SK-N-SH treated with all-trans-retinoic acid at 6 μM for 48 hours (cell line): ENCODE data around the gene GAS2L3.

Experiments
- ATAC-seq: fragments of 200-7000 bp; cut with Tn5 transposase; 3 replicates; pipeline ENCODE4 v1.9.1; 2020; ENCODE audit warnings: mild to moderate bottlenecking, moderate library complexity
- ARNTL ChIP-seq: fragments of 450-650 bp; formaldehyde crosslinking; IDR thresholded peaks from 2 replicates; pipeline ENCODE4 v1.5.0; 2020; ENCODE audit warnings: low read depth, mild to moderate bottlenecking, moderate library complexity, borderline replicate concordance
- BACH2 ChIP-seq: fragments of 250-450 bp; sonication (Bioruptor Pico); IDR thresholded peaks from 2 replicates; pipeline ENCODE4 v1.9.0; 2021; ENCODE audit warnings: mild to moderate bottlenecking, borderline replicate concordance
- CSDC2 ChIP-seq: fragments of 250-450 bp; sonication (Bioruptor Pico); IDR thresholded peaks from 2 replicates; pipeline ENCODE4 v1.5.0; 2020; ENCODE audit warnings: mild to moderate bottlenecking, moderate library complexity
- ESRRG ChIP-seq: fragments of 250-450 bp; sonication (Bioruptor Pico); IDR thresholded peaks from 2 replicates; pipeline ENCODE4 v1.6.1; 2021; ENCODE audit warnings: mild to moderate bottlenecking
- GLIS3 ChIP-seq: fragments of 250-450 bp; sonication (Bioruptor Pico); IDR thresholded peaks from 2 replicates; pipeline ENCODE4 v1.5.0; 2020; ENCODE audit warnings: mild to moderate bottlenecking, moderate library complexity
- ISL1 ChIP-seq: fragments of 250-450 bp; sonication (Bioruptor Pico); IDR thresholded peaks from 2 replicates; pipeline ENCODE4 v2.1.2; 2022; ENCODE audit warnings: mild to moderate bottlenecking, moderate library complexity
- OSR1 ChIP-seq: fragments of 250-450 bp; sonication (Bioruptor Pico); IDR thresholded peaks from 2 replicates; pipeline ENCODE4 v1.8.0; 2022; ENCODE audit warnings: moderate library complexity, mild to moderate bottlenecking, inconsistent platforms
- PPARA ChIP-seq: fragments of 250-450 bp; sonication (Bioruptor Pico); IDR thresholded peaks from 2 replicates; pipeline ENCODE4 v1.5.0; 2020; ENCODE audit warnings: mild to moderate bottlenecking, borderline replicate concordance
- RARB ChIP-seq: fragments of 250-450 bp; sonication (Bioruptor Pico); IDR thresholded peaks from 2 replicates; pipeline ENCODE4 v1.8.0; 2021; ENCODE audit warnings: mild to moderate bottlenecking, moderate library complexity
- TCF4 ChIP-seq: fragments of 250-450 bp; sonication (Bioruptor Pico); IDR thresholded peaks from 2 replicates; pipeline ENCODE4 v1.8.0; 2021; ENCODE audit warnings: mild to moderate bottlenecking, moderate library complexity, borderline replicate concordance
- TOX ChIP-seq: fragments of 250-450 bp; sonication (Bioruptor Pico); IDR thresholded peaks from 2 replicates; pipeline ENCODE4 v1.8.0; 2021; ENCODE audit warnings: mild to moderate bottlenecking, moderate library complexity, borderline replicate concordance
- ZC3H10 ChIP-seq: fragments of 250-450 bp; sonication (Bioruptor Pico); IDR thresholded peaks from 2 replicates; pipeline ENCODE4 v1.5.1; 2021; ENCODE audit warnings: mild to moderate bottlenecking, moderate library complexity
- ZFP3 ChIP-seq: fragments of 250-450 bp; sonication (Bioruptor Pico); IDR thresholded peaks from 2 replicates; pipeline ENCODE4 v1.5.0; 2020; ENCODE audit warnings: mild to moderate bottlenecking, moderate library complexity
- ZFP30 ChIP-seq: fragments of 450-650 bp; formaldehyde crosslinking; IDR thresholded peaks from 2 replicates; pipeline ENCODE4 v1.5.0; 2022; ENCODE audit warnings: mild to moderate bottlenecking, moderate library complexity
- ZNF565 ChIP-seq: fragments of 450-650 bp; formaldehyde crosslinking; conservative IDR thresholded peaks from 2 replicates; pipeline ENCODE4 v1.5.0; 2020; ENCODE audit warnings: low read depth, mild to moderate bottlenecking, moderate library complexity
- ZNF70 ChIP-seq: fragments of 450-650 bp; formaldehyde crosslinking; IDR thresholded peaks from 2 replicates; pipeline ENCODE4 v1.5.0; 2020; ENCODE audit warnings: mild to moderate bottlenecking, moderate library complexity
- ZNF8 ChIP-seq: fragments of 450-650 bp; formaldehyde crosslinking; IDR thresholded peaks from 2 replicates; pipeline ENCODE4 v1.5.0; 2020; ENCODE audit warnings: mild to moderate bottlenecking, moderate library complexity
- TF ChIP-seq, protein P1 (sequence below): fragments of 250-450 bp; sonication (Bioruptor Pico); IDR thresholded peaks from 2 replicates; pipeline ENCODE4 v1.5.1; 2020; ENCODE audit warnings: low read depth, mild to moderate bottlenecking, moderate library complexity
- TF ChIP-seq, protein P2 (sequence below): fragments of 250-450 bp; sonication (Bioruptor Pico); IDR thresholded peaks from 2 replicates; pipeline ENCODE4 v1.5.0; 2020; ENCODE audit warnings: mild to moderate bottlenecking, moderate library complexity
- TF ChIP-seq, protein P3 (sequence below): fragments of 250-450 bp; sonication (Bioruptor Pico); IDR thresholded peaks from 2 replicates; pipeline ENCODE4 v1.8.0; 2021; ENCODE audit warnings: low read depth, mild to moderate bottlenecking, moderate library complexity, borderline replicate concordance
- TF ChIP-seq, protein P4 (sequence below): fragments of 250-450 bp; sonication (Bioruptor Pico); IDR thresholded peaks from 2 replicates; pipeline ENCODE4 v1.5.1; 2021; ENCODE audit warnings: mild to moderate bottlenecking, moderate library complexity
- TF ChIP-seq, protein P5 (sequence below): fragments of 250-450 bp; sonication (Bioruptor Pico); IDR thresholded peaks from 2 replicates; pipeline ENCODE4 v1.8.0; 2020; ENCODE audit warnings: mild to moderate bottlenecking, moderate library complexity, borderline replicate concordance

Gene GAS2L3

DNA sequence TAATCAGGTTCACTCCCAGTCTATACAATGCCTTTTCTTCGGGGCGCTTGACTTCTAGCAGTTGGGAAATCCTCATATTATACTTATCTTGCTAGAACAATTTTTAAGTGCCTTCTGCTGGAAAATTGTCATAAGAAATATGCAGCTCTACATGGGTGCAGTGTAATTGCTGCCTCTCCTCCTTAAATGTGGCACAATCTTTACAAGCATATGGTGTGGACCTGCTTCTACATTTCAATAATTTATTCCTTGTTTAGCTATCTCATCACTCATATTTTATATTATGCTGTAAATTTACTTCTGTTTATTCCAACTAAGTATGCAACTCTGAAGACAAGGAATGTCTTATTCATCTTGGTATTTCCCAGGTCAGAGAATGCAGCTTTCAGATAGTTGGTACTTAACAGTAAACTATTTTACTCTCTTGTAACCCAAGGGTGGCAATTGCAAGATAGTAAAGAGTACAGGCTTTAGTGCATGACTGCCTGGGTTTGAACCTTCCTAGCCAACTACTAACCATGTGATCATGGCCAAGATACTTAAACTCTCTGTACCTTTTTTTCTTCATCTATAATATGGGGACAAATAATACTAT is 43.6 kb upstream of the GAS2L3 start:
- ATAC-seq, result no peak
- TF ChIP-seq, protein P1, sequence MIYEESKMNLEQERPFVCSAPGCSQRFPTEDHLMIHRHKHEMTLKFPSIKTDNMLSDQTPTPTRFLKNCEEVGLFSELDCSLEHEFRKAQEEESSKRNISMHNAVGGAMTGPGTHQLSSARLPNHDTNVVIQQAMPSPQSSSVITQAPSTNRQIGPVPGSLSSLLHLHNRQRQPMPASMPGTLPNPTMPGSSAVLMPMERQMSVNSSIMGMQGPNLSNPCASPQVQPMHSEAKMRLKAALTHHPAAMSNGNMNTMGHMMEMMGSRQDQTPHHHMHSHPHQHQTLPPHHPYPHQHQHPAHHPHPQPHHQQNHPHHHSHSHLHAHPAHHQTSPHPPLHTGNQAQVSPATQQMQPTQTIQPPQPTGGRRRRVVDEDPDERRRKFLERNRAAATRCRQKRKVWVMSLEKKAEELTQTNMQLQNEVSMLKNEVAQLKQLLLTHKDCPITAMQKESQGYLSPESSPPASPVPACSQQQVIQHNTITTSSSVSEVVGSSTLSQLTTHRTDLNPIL, result no peak
- no peak for TF ChIP-seq ZNF8 (CRISPR knock-in tag)
- TF ChIP-seq ARNTL (CRISPR knock-in tag), result no peak
- TF ChIP-seq CSDC2 (CRISPR knock-in tag), result no peak
- TF ChIP-seq, protein P2, sequence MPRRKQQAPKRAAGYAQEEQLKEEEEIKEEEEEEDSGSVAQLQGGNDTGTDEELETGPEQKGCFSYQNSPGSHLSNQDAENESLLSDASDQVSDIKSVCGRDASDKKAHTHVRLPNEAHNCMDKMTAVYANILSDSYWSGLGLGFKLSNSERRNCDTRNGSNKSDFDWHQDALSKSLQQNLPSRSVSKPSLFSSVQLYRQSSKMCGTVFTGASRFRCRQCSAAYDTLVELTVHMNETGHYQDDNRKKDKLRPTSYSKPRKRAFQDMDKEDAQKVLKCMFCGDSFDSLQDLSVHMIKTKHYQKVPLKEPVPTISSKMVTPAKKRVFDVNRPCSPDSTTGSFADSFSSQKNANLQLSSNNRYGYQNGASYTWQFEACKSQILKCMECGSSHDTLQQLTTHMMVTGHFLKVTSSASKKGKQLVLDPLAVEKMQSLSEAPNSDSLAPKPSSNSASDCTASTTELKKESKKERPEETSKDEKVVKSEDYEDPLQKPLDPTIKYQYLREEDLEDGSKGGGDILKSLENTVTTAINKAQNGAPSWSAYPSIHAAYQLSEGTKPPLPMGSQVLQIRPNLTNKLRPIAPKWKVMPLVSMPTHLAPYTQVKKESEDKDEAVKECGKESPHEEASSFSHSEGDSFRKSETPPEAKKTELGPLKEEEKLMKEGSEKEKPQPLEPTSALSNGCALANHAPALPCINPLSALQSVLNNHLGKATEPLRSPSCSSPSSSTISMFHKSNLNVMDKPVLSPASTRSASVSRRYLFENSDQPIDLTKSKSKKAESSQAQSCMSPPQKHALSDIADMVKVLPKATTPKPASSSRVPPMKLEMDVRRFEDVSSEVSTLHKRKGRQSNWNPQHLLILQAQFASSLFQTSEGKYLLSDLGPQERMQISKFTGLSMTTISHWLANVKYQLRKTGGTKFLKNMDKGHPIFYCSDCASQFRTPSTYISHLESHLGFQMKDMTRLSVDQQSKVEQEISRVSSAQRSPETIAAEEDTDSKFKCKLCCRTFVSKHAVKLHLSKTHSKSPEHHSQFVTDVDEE (CRISPR knock-in tag), result no peak
- TF ChIP-seq, protein P3, sequence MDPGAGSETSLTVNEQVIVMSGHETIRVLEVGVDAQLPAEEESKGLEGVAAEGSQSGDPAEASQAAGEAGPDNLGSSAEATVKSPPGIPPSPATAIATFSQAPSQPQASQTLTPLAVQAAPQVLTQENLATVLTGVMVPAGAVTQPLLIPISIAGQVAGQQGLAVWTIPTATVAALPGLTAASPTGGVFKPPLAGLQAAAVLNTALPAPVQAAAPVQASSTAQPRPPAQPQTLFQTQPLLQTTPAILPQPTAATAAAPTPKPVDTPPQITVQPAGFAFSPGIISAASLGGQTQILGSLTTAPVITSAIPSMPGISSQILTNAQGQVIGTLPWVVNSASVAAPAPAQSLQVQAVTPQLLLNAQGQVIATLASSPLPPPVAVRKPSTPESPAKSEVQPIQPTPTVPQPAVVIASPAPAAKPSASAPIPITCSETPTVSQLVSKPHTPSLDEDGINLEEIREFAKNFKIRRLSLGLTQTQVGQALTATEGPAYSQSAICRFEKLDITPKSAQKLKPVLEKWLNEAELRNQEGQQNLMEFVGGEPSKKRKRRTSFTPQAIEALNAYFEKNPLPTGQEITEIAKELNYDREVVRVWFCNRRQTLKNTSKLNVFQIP, result no peak
- no peak for TF ChIP-seq ZFP30 (CRISPR knock-in tag)
- TF ChIP-seq ISL1 (CRISPR knock-in tag), result no peak
- no peak for TF ChIP-seq ZFP3 (CRISPR knock-in tag)
- TF ChIP-seq PPARA (CRISPR knock-in tag), result no peak
- TF ChIP-seq ZNF70 (CRISPR knock-in tag), result no peak
- no peak for TF ChIP-seq TOX (CRISPR knock-in tag)
- TF ChIP-seq ZNF565 (CRISPR knock-in tag), result no peak
- TF ChIP-seq OSR1 (CRISPR knock-in tag), result no peak
- TF ChIP-seq ZC3H10 (CRISPR knock-in tag), result no peak

DNA sequence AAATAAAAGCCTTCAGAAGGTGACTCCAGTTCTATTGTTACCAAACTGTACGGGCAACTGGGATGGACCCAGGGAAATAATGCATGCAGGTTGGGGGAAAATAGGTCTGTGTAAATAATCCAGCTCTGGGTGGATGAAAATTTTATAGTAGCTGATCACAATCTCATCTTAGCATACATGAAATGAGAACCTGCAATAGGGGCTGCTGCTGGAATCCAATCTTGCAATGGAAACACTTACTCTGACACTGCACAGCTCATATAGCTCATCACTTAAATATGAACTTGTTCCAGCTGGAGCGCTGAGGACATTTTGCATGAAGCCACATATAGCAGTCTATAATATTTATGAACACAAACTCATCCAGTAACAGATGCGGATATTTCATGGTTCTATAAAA is 40.1 kb upstream of the GAS2L3 start:
- TF ChIP-seq RARB (CRISPR knock-in tag) (no peak), ZFP30 (CRISPR knock-in tag) (no peak), OSR1 (CRISPR knock-in tag) (no peak), BACH2 (CRISPR knock-in tag) (no peak), ZNF70 (CRISPR knock-in tag) (no peak), ESRRG (no peak), ARNTL (CRISPR knock-in tag) (no peak), TOX (CRISPR knock-in tag) (no peak), GLIS3 (no peak), ZNF565 (CRISPR knock-in tag) (no peak), TCF4 (no peak), ZC3H10 (CRISPR knock-in tag) (no peak), CSDC2 (CRISPR knock-in tag) (no peak)
- TF ChIP-seq, protein P1, result no peak
- TF ChIP-seq, protein P3, result no peak
- TF ChIP-seq, protein P4, sequence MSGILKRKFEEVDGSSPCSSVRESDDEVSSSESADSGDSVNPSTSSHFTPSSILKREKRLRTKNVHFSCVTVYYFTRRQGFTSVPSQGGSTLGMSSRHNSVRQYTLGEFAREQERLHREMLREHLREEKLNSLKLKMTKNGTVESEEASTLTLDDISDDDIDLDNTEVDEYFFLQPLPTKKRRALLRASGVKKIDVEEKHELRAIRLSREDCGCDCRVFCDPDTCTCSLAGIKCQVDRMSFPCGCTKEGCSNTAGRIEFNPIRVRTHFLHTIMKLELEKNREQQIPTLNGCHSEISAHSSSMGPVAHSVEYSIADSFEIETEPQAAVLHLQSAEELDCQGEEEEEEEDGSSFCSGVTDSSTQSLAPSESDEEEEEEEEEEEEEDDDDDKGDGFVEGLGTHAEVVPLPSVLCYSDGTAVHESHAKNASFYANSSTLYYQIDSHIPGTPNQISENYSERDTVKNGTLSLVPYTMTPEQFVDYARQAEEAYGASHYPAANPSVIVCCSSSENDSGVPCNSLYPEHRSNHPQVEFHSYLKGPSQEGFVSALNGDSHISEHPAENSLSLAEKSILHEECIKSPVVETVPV, result no peak
- TF ChIP-seq, protein P5, sequence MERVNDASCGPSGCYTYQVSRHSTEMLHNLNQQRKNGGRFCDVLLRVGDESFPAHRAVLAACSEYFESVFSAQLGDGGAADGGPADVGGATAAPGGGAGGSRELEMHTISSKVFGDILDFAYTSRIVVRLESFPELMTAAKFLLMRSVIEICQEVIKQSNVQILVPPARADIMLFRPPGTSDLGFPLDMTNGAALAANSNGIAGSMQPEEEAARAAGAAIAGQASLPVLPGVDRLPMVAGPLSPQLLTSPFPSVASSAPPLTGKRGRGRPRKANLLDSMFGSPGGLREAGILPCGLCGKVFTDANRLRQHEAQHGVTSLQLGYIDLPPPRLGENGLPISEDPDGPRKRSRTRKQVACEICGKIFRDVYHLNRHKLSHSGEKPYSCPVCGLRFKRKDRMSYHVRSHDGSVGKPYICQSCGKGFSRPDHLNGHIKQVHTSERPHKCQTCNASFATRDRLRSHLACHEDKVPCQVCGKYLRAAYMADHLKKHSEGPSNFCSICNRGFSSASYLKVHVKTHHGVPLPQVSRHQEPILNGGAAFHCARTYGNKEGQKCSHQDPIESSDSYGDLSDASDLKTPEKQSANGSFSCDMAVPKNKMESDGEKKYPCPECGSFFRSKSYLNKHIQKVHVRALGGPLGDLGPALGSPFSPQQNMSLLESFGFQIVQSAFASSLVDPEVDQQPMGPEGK (CRISPR knock-in tag), result no peak
- ATAC-seq, result no peak
